OCI-LY7 (cell line): Measurements from ENCODE around the gene CLRN3.

Source experiments
- CTCF ChIP-seq: fragments of 200-600 bp; sonication (generic); conservative IDR thresholded peaks from 2 replicates; pipeline ENCODE4 v1.5.1; 2014; ENCODE audit warnings: mild to moderate bottlenecking, antibody characterized with exemption, low read length, moderate library complexity, mixed read lengths
- EZH2phosphoT487 ChIP-seq: fragments of 200-600 bp; sonication (generic); IDR thresholded peaks from 2 replicates; pipeline ENCODE4 v1.6.1; 2018; ENCODE audit warnings: low read depth, borderline replicate concordance, mild to moderate bottlenecking, mixed run types, antibody characterized with exemption, low read length, moderate library complexity, mixed read lengths

GRCh38 chr10:127899766-127900387 is 7.1 kb upstream of the CLRN3 start:
- no peak for TF ChIP-seq CTCF
- no peak for TF ChIP-seq EZH2phosphoT487
